Measurements from ENCODE around the gene ADIPOR2. TPM values are rescaled to one million over a fixed set of nuclear protein-coding genes. Genes with fewer than 3 reads are reported as not detected.

ADIPOR2 gene
- total RNA-seq, 2 donors from 2014 or later: 19.7 to 23.3 TPM

GRCh38 chr12:1741154-1741949 lies 50.5 kb downstream of the ADIPOR2 start:
- no peaks in the 10 kb centered on the region for H3K9me3 ChIP-seq
- TF ChIP-seq CTCF (IDR thresholded peaks at IDR 0.05): no peak
- H3K27ac ChIP-seq: no peak overlapping the region
- DNase-seq (ENCODE audit: low spot score): no peak
- peaks cover 0 to 27% of the 10 kb centered on the region in 2 donors for H3K4me1 ChIP-seq
- no peak overlapping the region for H3K4me3 ChIP-seq
- H3K36me3 ChIP-seq: no peaks in the 10 kb centered on the region
- no peaks in the 10 kb centered on the region for H3K27me3 ChIP-seq

GRCh38 chr12:1744932-1745331 lies 54.1 kb downstream of the ADIPOR2 start:
- Histone ChIP-seq H3K36me3 (no peaks in the 10 kb centered on the region), H3K4me1 (peaks cover 0 to 15% of the 10 kb centered on the region in 2 donors), H3K27ac (no peak overlapping the region), H3K27me3 (no peaks in the 10 kb centered on the region), H3K9me3 (peaks cover 0 to 12% of the 10 kb centered on the region in 2 donors), H3K4me3 (no peak overlapping the region)
- DNase-seq (ENCODE audit: low spot score): no peak
- no peak for TF ChIP-seq CTCF (IDR thresholded peaks at IDR 0.05)

GRCh38 chr12:1747609-1748008 lies 56.7 kb downstream of the ADIPOR2 start:
- no peak for TF ChIP-seq CTCF (IDR thresholded peaks at IDR 0.05)
- no peaks in the 10 kb centered on the region for H3K27me3 ChIP-seq
- no peaks in the 10 kb centered on the region for H3K4me1 ChIP-seq
- H3K36me3 ChIP-seq: no peaks in the 10 kb centered on the region
- no peak overlapping the region for H3K27ac ChIP-seq
- DNase-seq (ENCODE audit: low spot score): no peak
- peaks cover 0 to 12% of the 10 kb centered on the region in 2 donors for H3K9me3 ChIP-seq
- H3K4me3 ChIP-seq: no peak overlapping the region

GRCh38 chr12:1749019-1749418 lies 58.1 kb downstream of the ADIPOR2 start:
- Histone ChIP-seq H3K27me3 (no peaks in the 10 kb centered on the region), H3K27ac (no peak overlapping the region), H3K9me3 (peaks cover 0 to 12% of the 10 kb centered on the region in 2 donors), H3K36me3 (no peaks in the 10 kb centered on the region), H3K4me3 (no peak overlapping the region), H3K4me1 (no peaks in the 10 kb centered on the region)
- no peak for DNase-seq (ENCODE audit: low spot score)
- no peak for TF ChIP-seq CTCF (IDR thresholded peaks at IDR 0.05)

GRCh38 chr12:1750300-1750699 lies 59.4 kb downstream of the ADIPOR2 start:
- TF ChIP-seq CTCF (IDR thresholded peaks at IDR 0.05): no peak
- Histone ChIP-seq H3K27me3 (no peaks in the 10 kb centered on the region), H3K4me1 (no peaks in the 10 kb centered on the region), H3K4me3 (no peak overlapping the region), H3K36me3 (peaks cover 3% of the 10 kb centered on the region), H3K27ac (no peak overlapping the region), H3K9me3 (peaks cover 0 to 12% of the 10 kb centered on the region in 2 donors)
- no peak for DNase-seq (ENCODE audit: low spot score)

- Histone ChIP-seq H3K9me3 (no peaks in the 10 kb centered on the region), H3K4me1 (no peaks in the 10 kb centered on the region), H3K27me3 (no peaks in the 10 kb centered on the region), H3K27ac (no peak overlapping the region), H3K36me3 (peaks cover 12% of the 10 kb centered on the region), H3K4me3 (no peak overlapping the region)
- no peak for DNase-seq (ENCODE audit: low spot score)
- TF ChIP-seq CTCF (IDR thresholded peaks at IDR 0.05): no peak
These were observed 67.5 kb downstream of the ADIPOR2 start for GRCh38 chr12:1758376-1758775.
